ENCODE data around the gene CLIP2.

CLIP2 gene

DNA sequence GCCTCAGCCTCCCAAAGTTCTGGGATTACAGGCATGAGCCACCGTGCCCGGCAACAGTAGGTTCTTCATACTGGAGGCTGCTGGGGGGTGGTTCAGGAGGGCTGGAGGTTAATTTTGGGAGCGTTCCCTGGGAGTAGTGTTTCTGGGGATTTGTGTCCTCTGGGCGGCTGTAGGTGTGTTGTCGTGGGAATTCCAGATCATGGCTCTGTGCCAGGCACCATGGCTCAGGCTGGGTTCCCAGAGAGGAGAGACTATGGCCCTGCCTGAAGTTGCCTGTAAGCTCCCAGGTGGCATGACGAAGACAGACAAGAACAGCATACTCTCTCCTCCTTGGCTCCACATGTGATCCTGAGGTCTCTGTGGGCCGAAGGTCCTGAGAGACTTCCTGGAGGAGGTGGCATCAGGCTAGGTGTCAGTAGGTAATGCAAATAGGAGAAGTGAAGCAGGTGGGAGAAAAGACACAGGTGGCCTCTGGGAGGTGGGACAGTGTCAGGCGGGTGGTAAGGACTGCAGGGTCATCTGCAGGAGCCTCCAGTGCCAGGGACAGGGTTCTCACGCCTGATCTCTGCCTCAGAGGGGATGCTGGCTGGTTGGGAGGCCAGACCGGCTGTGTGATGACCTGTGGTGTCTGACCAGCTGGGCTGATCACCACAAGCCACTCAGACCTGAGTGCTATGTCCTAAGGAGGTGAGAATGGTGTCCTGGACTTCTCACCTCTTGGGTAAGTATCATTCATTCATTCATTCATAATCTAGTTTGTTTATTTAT is 18.7 kb downstream of the CLIP2 start:
- Histone ChIP-seq H3K4me3 (ENCODE audit: low read length) (no peak overlapping the region), H3K4me1 (ENCODE audit: low read length) (no peaks in the 10 kb centered on the region), H4K20me1 (ENCODE audit: insufficient read depth, low read length) (no peaks in the 10 kb centered on the region), H2AFZ (ENCODE audit: low read length) (no peak overlapping the region), H3K4me2 (ENCODE audit: low read depth, low read length) (no peak overlapping the region), H3K79me2 (ENCODE audit: low read length) (no peaks in the 10 kb centered on the region), H3K9ac (ENCODE audit: low read length) (no peak overlapping the region), H3F3A (ENCODE audit: insufficient read depth, low read length) (no peaks in the 10 kb centered on the region), H3K27ac (ENCODE audit: low read length) (no peak overlapping the region), H3K9me3 (replicated peaks; ENCODE audit: insufficient read depth, low read length) (no peaks in the 10 kb centered on the region), H3K36me3 (replicated peaks; ENCODE audit: insufficient read depth, low read length) (no peaks in the 10 kb centered on the region), H3K27me3 (replicated peaks; ENCODE audit: insufficient read depth, low read length) (no peaks in the 10 kb centered on the region), H3K9me2 (replicated peaks; ENCODE audit: insufficient read depth, low read length) (no peaks in the 10 kb centered on the region)
- TF ChIP-seq EZH2phosphoT487 (IDR thresholded peaks at IDR 0.05; ENCODE audit: low read length) (no peak), EZH2 (optimal IDR thresholded peaks at IDR 0.05; ENCODE audit: low read depth, low read length) (no peak)
- TF ChIP-seq, protein P1, sequence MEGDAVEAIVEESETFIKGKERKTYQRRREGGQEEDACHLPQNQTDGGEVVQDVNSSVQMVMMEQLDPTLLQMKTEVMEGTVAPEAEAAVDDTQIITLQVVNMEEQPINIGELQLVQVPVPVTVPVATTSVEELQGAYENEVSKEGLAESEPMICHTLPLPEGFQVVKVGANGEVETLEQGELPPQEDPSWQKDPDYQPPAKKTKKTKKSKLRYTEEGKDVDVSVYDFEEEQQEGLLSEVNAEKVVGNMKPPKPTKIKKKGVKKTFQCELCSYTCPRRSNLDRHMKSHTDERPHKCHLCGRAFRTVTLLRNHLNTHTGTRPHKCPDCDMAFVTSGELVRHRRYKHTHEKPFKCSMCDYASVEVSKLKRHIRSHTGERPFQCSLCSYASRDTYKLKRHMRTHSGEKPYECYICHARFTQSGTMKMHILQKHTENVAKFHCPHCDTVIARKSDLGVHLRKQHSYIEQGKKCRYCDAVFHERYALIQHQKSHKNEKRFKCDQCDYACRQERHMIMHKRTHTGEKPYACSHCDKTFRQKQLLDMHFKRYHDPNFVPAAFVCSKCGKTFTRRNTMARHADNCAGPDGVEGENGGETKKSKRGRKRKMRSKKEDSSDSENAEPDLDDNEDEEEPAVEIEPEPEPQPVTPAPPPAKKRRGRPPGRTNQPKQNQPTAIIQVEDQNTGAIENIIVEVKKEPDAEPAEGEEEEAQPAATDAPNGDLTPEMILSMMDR (IDR thresholded peaks at IDR 0.05; ENCODE audit: low read length): no peak
- no peak for DNase-seq

DNA sequence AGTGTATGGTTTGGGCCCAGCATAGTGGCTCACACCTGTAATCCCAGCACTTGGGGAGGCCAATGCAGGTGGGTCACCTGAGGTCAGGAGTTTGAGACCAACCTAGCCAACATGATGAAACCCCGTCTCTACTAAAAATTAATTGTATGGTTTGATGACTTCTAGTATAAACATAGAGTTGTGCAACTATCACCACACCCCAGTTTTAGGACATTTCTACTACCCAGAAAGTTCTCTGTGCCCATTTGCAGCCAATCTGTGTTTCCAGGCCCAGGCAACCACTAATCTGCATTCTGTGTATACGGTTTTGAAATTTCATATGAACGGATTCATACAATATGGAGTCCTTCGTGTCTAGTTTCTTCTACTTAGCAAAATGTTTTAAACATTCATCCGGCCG is 20.0 kb downstream of the CLIP2 start:
- no peaks in the 10 kb centered on the region for H4K20me1 ChIP-seq (ENCODE audit: insufficient read depth, low read length)
- DNase-seq: no peak
- H3K4me1 ChIP-seq (ENCODE audit: low read length): no peaks in the 10 kb centered on the region
- H3K4me2 ChIP-seq (ENCODE audit: low read depth, low read length): no peak overlapping the region
- no peaks in the 10 kb centered on the region for H3K36me3 ChIP-seq (replicated peaks; ENCODE audit: insufficient read depth, low read length)
- no peak overlapping the region for H3K4me3 ChIP-seq (ENCODE audit: low read length)
- H3K27me3 ChIP-seq (replicated peaks; ENCODE audit: insufficient read depth, low read length): no peaks in the 10 kb centered on the region
- no peaks in the 10 kb centered on the region for H3K9me3 ChIP-seq (replicated peaks; ENCODE audit: insufficient read depth, low read length)
- no peak overlapping the region for H3K27ac ChIP-seq (ENCODE audit: low read length)
- H3F3A ChIP-seq (ENCODE audit: insufficient read depth, low read length): no peaks in the 10 kb centered on the region
- no peaks in the 10 kb centered on the region for H3K79me2 ChIP-seq (ENCODE audit: low read length)
- no peak overlapping the region for H3K9ac ChIP-seq (ENCODE audit: low read length)
- TF ChIP-seq EZH2phosphoT487 (IDR thresholded peaks at IDR 0.05; ENCODE audit: low read length): no peak
- TF ChIP-seq, protein P1 (IDR thresholded peaks at IDR 0.05; ENCODE audit: low read length): no peak
- TF ChIP-seq EZH2 (optimal IDR thresholded peaks at IDR 0.05; ENCODE audit: low read depth, low read length): no peak
- H3K9me2 ChIP-seq (replicated peaks; ENCODE audit: insufficient read depth, low read length): no peaks in the 10 kb centered on the region
- H2AFZ ChIP-seq (ENCODE audit: low read length): no peak overlapping the region

DNA sequence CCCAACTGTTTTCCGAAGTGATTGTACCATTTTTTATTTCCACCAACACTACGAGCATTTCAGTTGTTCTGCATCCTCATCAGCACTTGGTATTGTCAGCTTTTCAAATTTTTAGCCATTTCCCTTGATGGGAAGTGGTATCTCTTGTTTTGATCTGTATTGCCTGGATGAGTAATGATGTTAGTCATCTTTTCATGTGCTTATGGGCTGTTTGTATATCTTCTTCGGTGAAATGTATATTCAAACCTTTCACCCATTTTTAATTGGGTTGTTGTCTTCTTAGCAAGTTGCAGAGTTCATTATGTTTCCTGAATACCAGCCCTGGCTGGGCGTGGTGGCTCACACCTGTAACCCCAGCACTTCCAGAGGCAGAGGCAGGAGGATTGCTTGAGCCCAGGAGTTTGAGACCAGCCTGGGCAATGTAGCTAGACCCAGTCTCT is 22.1 kb downstream of the CLIP2 start:
- Histone ChIP-seq H2AFZ (ENCODE audit: low read length) (no peak overlapping the region), H3K4me2 (ENCODE audit: low read depth, low read length) (no peak overlapping the region), H3K4me3 (ENCODE audit: low read length) (no peak overlapping the region), H3K27me3 (replicated peaks; ENCODE audit: insufficient read depth, low read length) (no peaks in the 10 kb centered on the region), H3K9ac (ENCODE audit: low read length) (no peak overlapping the region), H3K9me2 (replicated peaks; ENCODE audit: insufficient read depth, low read length) (no peaks in the 10 kb centered on the region), H3K36me3 (replicated peaks; ENCODE audit: insufficient read depth, low read length) (no peaks in the 10 kb centered on the region), H3K9me3 (replicated peaks; ENCODE audit: insufficient read depth, low read length) (no peaks in the 10 kb centered on the region), H4K20me1 (ENCODE audit: insufficient read depth, low read length) (no peaks in the 10 kb centered on the region), H3K4me1 (ENCODE audit: low read length) (no peaks in the 10 kb centered on the region), H3F3A (ENCODE audit: insufficient read depth, low read length) (no peaks in the 10 kb centered on the region), H3K79me2 (ENCODE audit: low read length) (no peaks in the 10 kb centered on the region), H3K27ac (ENCODE audit: low read length) (no peak overlapping the region)
- TF ChIP-seq EZH2 (optimal IDR thresholded peaks at IDR 0.05; ENCODE audit: low read depth, low read length) (no peak), EZH2phosphoT487 (IDR thresholded peaks at IDR 0.05; ENCODE audit: low read length) (no peak)
- TF ChIP-seq, protein P1 (IDR thresholded peaks at IDR 0.05; ENCODE audit: low read length): no peak
- DNase-seq: no peak

Data from MM.1S (cell line).